ENCODE results near the gene POLG2.
"Not testable (repeated sequence)": the region's sequence is repeated elsewhere in the genome, so short reads cannot be mapped to it uniquely, and the experiment has no call there.

POLG2 gene

GRCh38 chr17:64505340-64506200 lies 8.7 kb upstream of the POLG2 start:
- peak; percentile 76 for DNase-seq (ENCODE audit: low read depth, low spot score)

GRCh38 chr17:64504769-64505339 lies 8.0 kb upstream of the POLG2 start:
- DNase-seq (ENCODE audit: low read depth, low spot score) = no peak

DNA sequence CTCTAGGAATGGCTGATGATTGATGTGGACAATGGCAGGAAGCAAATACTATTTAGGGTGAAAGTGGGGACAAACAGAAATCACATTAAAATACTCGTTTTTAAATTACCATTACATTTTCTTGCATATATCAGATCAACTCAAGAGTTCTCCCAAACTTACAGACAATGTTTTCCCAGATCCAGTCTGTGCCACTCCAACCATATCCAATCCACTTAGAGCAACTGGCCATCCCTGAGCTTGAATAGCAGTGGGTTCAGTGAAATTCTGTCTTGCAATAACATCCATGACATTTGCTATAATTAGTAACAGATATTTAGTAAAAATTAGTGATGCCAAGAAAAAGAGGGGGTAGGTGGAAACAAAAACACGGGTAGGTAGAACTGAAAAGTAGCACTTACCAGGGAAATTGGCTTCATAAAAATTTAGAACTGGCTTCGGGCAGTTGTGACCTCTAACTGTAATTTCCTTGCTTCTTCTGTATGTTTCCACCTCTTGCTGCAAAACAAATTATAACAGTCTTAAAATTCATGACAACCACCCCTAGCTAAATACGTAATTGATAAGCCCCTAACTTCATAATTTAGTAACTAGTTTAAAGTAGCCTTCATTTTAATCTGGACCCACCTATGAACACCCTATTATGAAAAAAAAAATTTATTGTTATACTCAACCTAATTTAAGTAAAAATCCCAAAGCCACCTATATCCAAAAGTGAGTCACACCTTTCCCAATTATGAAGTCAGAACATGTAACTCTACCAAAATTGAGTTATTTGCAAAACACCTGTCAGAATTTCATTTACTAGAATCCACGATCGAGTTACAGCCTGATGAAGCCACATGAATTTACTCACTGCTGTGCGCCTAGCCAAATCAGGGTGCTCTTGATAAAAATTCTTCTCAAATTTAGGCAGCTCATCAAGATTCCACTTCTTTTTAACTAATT lies 7.2 kb upstream of the POLG2 start:
- DNase-seq (ENCODE audit: low read depth, low spot score) = no peak

DNA sequence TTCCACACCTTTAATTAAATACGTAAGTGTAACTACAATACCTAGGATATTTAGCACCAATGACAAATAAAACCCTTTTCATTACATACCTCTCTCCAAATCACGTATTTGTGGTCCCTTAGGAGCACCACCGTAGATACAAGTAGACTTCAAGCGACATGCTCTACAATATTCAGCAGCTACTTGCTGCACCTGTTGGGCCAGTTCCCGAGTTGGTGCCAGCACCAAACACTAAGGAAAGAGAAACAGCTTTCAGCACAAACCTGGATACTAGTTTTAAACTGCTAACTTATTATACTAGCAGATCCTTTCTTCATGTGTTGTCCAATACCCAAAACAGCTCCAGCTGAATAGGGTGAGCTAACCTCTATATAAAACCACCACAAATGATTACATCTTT lies 6.5 kb upstream of the POLG2 start:
- no peak for DNase-seq (ENCODE audit: low read depth, low spot score)

DNA sequence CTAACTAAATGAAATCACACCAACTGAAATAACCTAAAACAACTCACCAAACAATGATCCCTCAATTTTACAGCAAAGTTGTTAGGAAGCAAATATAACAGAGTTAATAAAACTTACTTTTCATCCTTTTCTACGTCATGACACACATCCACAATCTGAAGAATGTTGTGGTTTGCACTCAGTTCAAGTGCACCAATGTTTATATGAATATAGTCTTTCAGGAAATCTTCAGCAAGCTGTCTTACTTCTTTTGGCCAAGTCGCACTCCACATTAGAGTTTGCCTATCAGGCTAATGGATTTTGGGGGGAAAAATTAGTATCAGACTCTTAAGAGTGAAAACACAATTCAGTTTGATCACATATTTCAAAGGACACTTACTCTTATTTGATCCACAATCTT lies 6.0 kb upstream of the POLG2 start:
- DNase-seq (ENCODE audit: low read depth, low spot score) = no peak

- DNase-seq (ENCODE audit: low read depth, low spot score) = no peak
Observed at GRCh38 chr17:64502021-64502420, 5.2 kb upstream of the POLG2 start.

- DNase-seq (ENCODE audit: low read depth, low spot score) = no peak
Observed at GRCh38 chr17:64500862-64501765, 4.3 kb upstream of the POLG2 start.

DNA sequence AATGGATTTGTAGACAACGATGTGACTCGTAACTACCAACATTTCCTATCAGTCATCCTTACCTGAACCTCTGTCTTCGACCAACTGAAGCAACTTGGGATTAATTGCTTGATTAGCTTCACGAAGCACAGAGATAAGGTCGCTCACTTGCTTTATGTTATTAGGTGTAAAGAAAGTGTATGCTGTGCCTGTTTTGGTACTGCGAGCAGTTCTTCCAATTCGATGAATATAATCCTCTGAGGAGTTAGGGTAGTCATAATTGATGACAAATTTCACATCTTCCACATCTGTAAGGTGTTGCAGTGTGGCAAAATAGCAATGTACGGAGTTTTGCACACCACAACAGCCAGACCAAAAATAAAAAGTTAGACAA lies 3.6 kb upstream of the POLG2 start:
- DNase-seq (ENCODE audit: low read depth, low spot score) = no peak

DNA sequence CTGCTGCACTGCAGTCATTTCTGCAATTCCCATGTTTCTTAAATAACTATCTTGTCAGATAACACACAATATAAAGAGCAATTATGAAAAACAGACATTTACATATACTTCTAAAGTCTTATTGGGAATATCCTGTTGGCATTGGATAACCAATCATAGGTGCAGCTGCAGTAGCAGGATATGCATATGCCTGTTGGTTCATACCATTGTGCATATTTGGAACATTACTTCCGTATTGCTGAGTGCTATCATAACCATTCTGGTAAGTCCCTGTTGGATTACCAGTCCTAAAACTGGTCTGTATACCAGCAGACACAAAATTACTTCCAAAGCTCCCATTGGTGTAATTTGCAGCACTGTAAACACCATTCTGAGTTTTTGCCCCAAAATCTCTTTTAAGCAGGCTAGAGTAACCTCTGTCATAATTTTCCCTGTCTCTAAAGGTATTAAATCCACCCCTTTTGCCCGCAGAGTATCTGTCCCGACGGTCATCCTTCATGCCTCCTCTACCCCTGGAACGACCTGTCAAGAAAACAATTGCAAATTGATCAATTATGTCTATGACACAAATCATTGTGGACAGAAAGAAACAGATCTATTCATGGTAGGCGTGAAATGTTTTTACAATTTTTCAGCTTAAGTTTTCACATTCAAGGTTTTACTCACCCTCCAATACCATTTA lies 3.1 kb upstream of the POLG2 start:
- DNase-seq (ENCODE audit: low read depth, low spot score) = no peak

GRCh38 chr17:64498308-64499203 lies 1.7 kb upstream of the POLG2 start:
- no peak for DNase-seq (ENCODE audit: low read depth, low spot score)

GRCh38 chr17:64497565-64498035 lies 746 bp upstream of the POLG2 start:
- DNase-seq (ENCODE audit: low read depth, low spot score) = no peak

DNA sequence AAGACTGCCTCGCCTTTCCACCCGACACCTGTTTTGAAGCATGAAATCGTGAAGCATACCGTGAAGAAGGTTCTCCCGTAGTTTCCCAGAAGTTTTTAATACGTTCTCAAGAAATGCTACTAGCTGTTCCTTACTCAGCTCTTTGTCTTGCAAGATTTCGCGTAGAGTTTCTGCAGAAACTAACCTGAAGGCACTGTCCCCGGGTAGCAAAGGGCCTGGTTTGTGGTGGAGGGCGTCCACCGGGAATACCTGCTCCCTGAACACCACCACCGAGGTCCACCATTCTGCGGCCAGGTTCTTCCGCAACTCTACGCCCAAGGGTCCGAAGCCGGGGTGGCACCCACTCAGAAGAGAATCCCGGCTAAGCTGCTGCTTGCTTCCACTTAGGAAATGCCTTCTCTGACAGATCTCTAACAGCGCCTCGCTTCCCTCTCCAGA lies 487 bp downstream of the POLG2 start:
- DNase-seq (ENCODE audit: low read depth, low spot score) = no peak

GRCh38 chr17:64495300-64495699 lies 1.6 kb downstream of the POLG2 start:
- not testable (repeated sequence) for DNase-seq (ENCODE audit: low read depth, low spot score)

GRCh38 chr17:64494121-64494520 lies 2.7 kb downstream of the POLG2 start:
- DNase-seq (ENCODE audit: low read depth, low spot score) = no peak

DNA sequence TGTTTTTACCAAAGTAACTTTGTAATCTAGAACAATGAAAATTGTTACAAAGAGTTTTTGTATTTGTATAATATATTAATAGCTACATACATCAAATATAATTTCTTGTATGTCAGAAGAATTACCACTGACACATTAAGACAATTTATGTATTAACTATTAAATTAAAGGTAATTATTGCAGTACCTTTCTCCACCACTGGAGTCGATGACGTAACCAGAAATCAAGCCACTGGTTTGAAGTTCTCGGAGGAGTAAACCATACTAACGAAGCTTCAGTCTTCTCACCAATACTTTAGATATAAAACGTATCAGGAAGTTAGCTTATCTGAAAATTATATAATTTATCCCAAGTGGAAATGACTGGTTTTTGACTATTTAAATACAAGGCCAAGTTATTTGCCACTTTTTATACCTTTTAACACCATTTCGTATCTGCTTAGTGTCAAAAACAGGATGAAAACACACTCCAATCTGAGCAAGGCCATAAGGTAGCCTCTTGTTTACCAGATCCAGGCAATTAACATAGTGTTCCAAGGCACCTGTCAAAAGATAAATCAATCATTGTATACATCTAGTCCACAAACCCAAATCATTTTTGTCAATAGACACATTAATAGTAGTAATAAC lies 4.3 kb downstream of the POLG2 start:
- DNase-seq (ENCODE audit: low read depth, low spot score) = no peak

- DNase-seq (ENCODE audit: low read depth, low spot score) = no peak
Observed at GRCh38 chr17:64491994-64492393, 4.9 kb downstream of the POLG2 start.

GRCh38 chr17:64491034-64491860 lies 5.6 kb downstream of the POLG2 start:
- DNase-seq (ENCODE audit: low read depth, low spot score) = no peak

- DNase-seq (ENCODE audit: low read depth, low spot score) = no peak
Observed at GRCh38 chr17:64488301-64488700, 8.6 kb downstream of the POLG2 start.

Measured in activated CD4-positive, CD25-positive, alpha-beta regulatory T cell treated with anti-CD3 and anti-CD28 coated beads, Interleukin-2, amount 50 U/mL, for 16 hours (primary cell).